NCI-H2196 treated with DMSO at 0.1 percent for 48 hours (cell line): ENCODE results near the gene IFI35.
"Not testable (repeated sequence)": the region's sequence is repeated elsewhere in the genome, so short reads cannot be mapped to it uniquely, and the experiment has no call there.

Experiments
- DNase-seq: peaks from one replicate; lab custom pipeline; 2025; ENCODE audit not compliant: unreplicated experiment; lab: John Stamatoyannopoulos, UW

IFI35 gene

DNA sequence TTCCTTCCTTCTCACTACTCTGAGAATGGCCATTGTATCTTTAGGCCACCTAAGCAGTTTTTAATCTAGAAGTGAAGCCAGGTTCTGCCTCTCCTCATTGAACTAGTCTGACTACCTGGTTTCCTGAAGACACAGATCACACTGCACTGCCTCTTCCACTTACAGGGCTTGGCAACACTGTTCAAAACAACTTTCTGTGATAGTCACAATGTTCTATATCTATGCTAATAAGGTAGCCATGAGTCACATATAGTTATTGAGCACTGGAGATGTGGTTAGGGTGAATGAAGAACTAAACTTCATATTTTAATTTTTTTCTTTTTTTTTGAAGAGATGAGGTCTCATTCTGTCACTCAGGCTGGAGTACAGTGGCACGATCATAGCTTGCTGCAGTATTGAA is 45.4 kb downstream of the IFI35 start:
- no peak for DNase-seq

DNA sequence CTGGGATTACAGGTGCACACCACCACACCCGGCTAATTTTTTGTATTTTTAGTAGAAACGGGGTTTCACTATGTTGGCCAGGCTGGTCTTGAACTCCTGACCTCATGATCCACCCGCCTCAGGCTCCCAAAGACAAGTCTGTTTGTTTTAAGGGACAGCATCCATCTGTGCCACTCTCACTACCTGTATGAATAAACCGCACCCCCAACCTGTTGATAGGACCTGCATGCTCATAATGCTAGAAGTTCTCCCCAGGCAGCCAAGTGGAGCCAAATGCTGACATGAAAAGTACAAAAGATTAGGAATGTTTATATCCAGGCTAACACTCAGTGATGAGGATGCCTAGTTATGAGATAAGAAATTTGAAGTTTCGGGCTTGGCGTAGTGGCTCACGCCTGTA is 46.4 kb downstream of the IFI35 start:
- DNase-seq: not testable (repeated sequence)

DNA sequence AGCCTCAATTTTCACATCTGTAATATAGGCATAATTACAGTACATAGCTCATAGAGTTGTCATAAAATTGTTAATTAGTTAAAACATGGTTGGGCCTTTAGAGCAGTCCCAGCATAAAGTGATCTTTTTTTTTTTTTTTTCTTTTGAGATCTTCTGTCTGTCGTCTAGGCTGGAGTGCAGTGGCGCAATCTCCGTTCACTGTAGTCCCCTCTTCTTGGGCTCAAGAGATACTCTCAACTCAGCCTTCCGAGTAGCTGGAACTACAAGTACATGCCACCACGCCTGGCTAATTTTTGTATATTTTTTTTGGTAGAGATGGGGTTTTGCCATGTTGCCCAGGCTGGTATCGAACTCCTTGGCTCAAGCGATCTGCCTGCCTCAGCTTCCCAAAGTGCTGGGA is 49.5 kb downstream of the IFI35 start:
- DNase-seq: no peak

DNA sequence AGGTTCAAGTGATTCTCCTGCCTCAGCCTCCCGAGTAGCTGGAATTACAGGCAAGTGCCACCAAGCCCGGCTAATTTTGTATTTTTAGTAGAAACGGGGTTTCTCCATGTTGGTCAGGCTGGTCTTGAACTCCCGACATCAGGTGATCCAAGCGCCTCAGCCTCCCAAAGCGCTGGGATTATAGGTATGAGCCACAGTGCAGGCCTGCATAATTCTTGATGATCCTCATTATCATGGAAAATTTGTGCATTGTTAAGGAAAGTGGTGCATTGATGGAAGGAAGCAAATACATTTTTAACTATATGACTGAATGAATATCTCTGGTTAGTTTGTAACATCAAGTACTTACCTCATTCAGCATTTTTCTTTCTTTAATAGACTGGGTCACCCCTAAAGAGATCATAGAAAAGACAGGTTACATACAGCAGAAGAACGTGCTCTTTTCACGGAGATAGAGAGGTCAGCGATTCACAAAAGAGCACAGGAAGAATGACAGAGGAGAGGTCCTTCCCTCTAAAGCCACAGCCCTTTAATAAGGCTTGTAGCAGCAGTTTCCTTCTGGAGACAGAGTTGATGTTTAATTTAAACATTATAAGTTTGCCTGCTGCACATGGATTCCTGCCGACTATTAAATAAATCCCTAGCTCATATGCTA is 56.5 kb downstream of the IFI35 start:
- no peak for DNase-seq
